ENCODE measurements around the gene RAD50. TPM values are rescaled to one million over a fixed set of nuclear protein-coding genes. Genes with fewer than 3 reads are reported as not detected.

The RAD50 gene
- total RNA-seq, 2 donors from 2014 or later, result 49.7 to 50.7 TPM

DNA sequence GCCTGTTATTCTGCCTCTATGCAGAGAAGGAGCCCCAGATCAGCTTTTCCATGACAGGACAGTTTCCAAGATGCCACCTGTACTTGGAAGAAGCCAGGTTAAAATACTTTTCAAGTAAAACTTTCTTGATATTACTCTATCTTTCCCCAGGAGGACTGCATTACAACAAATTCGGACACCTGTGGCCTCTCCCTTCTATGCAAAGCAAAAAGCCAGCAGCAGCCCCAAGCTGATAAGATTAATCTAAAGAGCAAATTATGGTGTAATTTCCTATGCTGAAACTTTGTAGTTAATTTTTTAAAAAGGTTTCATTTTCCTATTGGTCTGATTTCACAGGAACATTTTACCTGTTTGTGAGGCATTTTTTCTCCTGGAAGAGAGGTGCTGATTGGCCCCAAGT lies 116.7 kb downstream of the RAD50 start:
- 100% methylated on average over 1 of the region's 1 CpG; no CpG with 5 or more reads in 1 of the 2 experiments for WGBS, 2 experiments (ENCODE audit: insufficient coverage in 1 of 2, insufficient read length in 1 of 2)
- no peaks in the 10 kb centered on the region for H3K27me3 ChIP-seq (ENCODE audit: control insufficient read depth, insufficient read depth, low read length, poor library complexity, severe bottlenecking)
- no peak overlapping the region for H3K4me3 ChIP-seq (ENCODE audit: low read length)
- Mint-ChIP-seq H3K27ac (no peak overlapping the region), H3K9me3 (no peaks in the 10 kb centered on the region), H3K27me3 (ENCODE audit: insufficient read depth) (no peaks in the 10 kb centered on the region), H3K4me1 (peaks cover 22% of the 10 kb centered on the region), H3K36me3 (ENCODE audit: low read depth) (no peaks in the 10 kb centered on the region), H3K4me3 (no peak overlapping the region)
- DNase-seq, result peak; percentile 40
- H3K27ac ChIP-seq (ENCODE audit: low read depth, low read length), result no peak overlapping the region
- H3K9ac ChIP-seq (ENCODE audit: extremely low read depth, low read length, poor library complexity, severe bottlenecking), result no peak overlapping the region
- no peaks in the 10 kb centered on the region for H3K9me3 ChIP-seq (ENCODE audit: control insufficient read depth, low read length)
- TF ChIP-seq, protein P1, sequence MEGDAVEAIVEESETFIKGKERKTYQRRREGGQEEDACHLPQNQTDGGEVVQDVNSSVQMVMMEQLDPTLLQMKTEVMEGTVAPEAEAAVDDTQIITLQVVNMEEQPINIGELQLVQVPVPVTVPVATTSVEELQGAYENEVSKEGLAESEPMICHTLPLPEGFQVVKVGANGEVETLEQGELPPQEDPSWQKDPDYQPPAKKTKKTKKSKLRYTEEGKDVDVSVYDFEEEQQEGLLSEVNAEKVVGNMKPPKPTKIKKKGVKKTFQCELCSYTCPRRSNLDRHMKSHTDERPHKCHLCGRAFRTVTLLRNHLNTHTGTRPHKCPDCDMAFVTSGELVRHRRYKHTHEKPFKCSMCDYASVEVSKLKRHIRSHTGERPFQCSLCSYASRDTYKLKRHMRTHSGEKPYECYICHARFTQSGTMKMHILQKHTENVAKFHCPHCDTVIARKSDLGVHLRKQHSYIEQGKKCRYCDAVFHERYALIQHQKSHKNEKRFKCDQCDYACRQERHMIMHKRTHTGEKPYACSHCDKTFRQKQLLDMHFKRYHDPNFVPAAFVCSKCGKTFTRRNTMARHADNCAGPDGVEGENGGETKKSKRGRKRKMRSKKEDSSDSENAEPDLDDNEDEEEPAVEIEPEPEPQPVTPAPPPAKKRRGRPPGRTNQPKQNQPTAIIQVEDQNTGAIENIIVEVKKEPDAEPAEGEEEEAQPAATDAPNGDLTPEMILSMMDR (conservative IDR thresholded peaks at IDR 0.05), result no peak
- H3K4me1 ChIP-seq (ENCODE audit: control insufficient read depth, insufficient read depth, low read length), result peaks cover 6% of the 10 kb centered on the region
- H3K36me3 ChIP-seq (ENCODE audit: control insufficient read depth, insufficient read depth, low read length), result no peaks in the 10 kb centered on the region

GRCh38 chr5:132673939-132674630 lies 117.3 kb downstream of the RAD50 start, which contains the start of gene IL4:
TSS of gene IL4 (plus strand) at chr5:132673989. CDS start at chr5:132674051, 62 bp downstream.
- Mint-ChIP-seq H3K27ac (no peak within 1 kb of the TSS), H3K4me3 (no peak within 1 kb of the TSS), H3K4me1 (peaks cover 22% of the 10 kb centered on the region), H3K27me3 (ENCODE audit: insufficient read depth) (no peaks in the 10 kb centered on the region), H3K9me3 (no peaks in the 10 kb centered on the region), H3K36me3 (ENCODE audit: low read depth) (no peaks in the 10 kb centered on the region)
- Histone ChIP-seq H3K36me3 (ENCODE audit: control insufficient read depth, insufficient read depth, low read length) (no peaks in the 10 kb centered on the region), H3K9me3 (ENCODE audit: control insufficient read depth, low read length) (no peaks in the 10 kb centered on the region), H3K4me3 (ENCODE audit: low read length) (no peak within 1 kb of the TSS), H3K9ac (ENCODE audit: extremely low read depth, low read length, poor library complexity, severe bottlenecking) (no peak within 1 kb of the TSS), H3K4me1 (ENCODE audit: control insufficient read depth, insufficient read depth, low read length) (peaks cover 6% of the 10 kb centered on the region), H3K27me3 (ENCODE audit: control insufficient read depth, insufficient read depth, low read length, poor library complexity, severe bottlenecking) (no peaks in the 10 kb centered on the region), H3K27ac (ENCODE audit: low read depth, low read length) (no peak within 1 kb of the TSS)
- peak; percentile 42 for DNase-seq
- TF ChIP-seq, protein P1 (conservative IDR thresholded peaks at IDR 0.05), result no peak
- 86 to 91% methylated on average over 11 to 14 of the region's 14 CpGs for WGBS, 2 experiments (ENCODE audit: insufficient coverage in 1 of 2, insufficient read length in 1 of 2)

- Mint-ChIP-seq H3K9me3 (no peaks in the 10 kb centered on the region), H3K27me3 (ENCODE audit: insufficient read depth) (no peaks in the 10 kb centered on the region), H3K27ac (no peak overlapping the region), H3K4me3 (no peak overlapping the region), H3K4me1 (peaks cover 21% of the 10 kb centered on the region), H3K36me3 (ENCODE audit: low read depth) (no peaks in the 10 kb centered on the region)
- TF ChIP-seq, protein P1 (conservative IDR thresholded peaks at IDR 0.05), result no peak
- Histone ChIP-seq H3K4me1 (ENCODE audit: control insufficient read depth, insufficient read depth, low read length) (peaks cover 6% of the 10 kb centered on the region), H3K27me3 (ENCODE audit: control insufficient read depth, insufficient read depth, low read length, poor library complexity, severe bottlenecking) (no peaks in the 10 kb centered on the region), H3K27ac (ENCODE audit: low read depth, low read length) (no peak overlapping the region), H3K36me3 (ENCODE audit: control insufficient read depth, insufficient read depth, low read length) (no peaks in the 10 kb centered on the region), H3K9ac (ENCODE audit: extremely low read depth, low read length, poor library complexity, severe bottlenecking) (no peak overlapping the region), H3K9me3 (ENCODE audit: control insufficient read depth, low read length) (no peaks in the 10 kb centered on the region), H3K4me3 (ENCODE audit: low read length) (no peak overlapping the region)
- peak; percentile 38 for DNase-seq
- WGBS, 2 experiments (ENCODE audit: insufficient coverage in 1 of 2, insufficient read length in 1 of 2), result 83 to 94% methylated on average over 8 to 13 of the region's 13 CpGs
These were observed 118.1 kb downstream of the RAD50 start for GRCh38 chr5:132674671-132675506.
